ENCODE measurements around the gene PKM.
A peak's percentile ranks its signal among the peaks of the same experiment; 100 is the strongest.

PKM gene

DNA sequence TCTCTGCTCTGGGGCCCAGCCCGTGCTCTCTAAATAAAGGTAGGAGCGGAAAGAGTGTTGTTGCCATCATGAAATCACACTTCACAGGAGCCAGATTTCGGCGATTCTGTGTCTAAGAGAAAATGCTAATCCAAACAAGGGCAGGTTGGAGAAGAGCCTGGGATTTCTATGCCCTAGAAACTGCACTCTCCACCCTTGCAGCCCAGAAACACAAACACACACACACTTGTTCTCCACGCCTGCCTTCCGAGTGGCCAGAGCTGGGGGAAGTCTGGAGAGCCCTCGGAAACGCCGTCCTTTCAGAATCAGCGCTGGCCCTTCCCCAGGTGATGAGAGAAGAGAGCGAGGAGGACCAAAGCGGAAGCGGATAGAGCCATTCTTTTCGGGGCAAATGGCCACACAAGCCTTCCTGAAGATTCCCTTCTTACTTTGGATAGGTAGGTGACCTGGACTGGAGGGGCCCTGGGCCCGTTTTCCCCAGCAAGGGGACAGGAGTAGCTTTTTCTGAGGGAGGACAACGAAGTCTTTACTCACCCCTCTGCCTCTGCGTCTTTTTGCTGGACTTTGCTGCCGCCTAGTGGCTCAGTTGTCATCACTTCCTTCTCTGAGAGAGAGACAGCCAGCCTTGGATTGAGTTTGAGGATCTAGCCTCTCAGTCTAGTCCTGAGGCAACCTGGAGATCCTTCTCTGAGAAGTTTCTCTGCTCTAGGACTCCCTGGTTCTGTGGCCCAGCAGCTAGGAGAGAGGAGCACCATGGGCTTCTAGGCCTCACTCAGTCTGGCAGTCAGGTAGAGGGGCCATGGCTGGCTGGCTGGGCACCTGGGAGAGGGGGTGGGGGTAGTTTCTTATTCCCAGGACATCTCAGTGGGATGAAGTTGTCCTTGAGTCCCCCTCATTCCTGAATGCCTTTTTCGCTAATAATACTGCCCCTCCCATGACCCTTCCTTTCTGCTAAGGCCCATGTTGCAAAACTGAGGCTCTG is 75.1 kb downstream of the PKM start:
- DNase-seq (ENCODE audit: low spot score) = peak; percentile 77

DNA sequence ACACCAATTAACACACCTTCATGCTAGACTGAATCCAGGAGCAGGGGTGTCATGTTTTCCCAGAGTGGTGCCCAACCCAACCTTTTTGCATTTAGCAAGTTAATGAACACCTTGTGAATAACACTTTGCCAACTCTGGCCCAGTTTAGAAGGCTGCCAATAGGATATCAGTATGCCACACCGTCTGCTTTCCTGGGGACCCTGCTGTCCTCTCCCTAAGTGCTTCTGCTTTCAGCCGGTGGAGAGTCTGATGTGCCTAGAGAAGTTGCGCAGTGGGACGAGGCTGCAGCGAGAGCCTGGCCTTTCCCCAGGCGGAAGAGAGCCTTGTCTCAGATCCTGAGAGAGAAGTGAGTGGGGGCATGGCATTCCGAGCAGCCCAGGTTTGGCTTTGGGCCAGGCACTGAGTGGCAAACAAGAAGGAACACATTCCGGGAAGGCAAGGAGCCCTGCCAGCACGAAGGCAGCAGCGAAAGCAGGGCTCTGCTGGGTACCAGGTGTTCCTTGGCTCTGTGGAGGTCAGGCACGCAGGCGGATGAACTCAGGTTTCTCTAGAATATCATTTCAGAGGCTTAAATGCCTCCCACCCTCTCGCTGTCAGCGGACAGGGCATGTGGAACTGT is 75.9 kb downstream of the PKM start:
- DNase-seq (ENCODE audit: low spot score) = no peak

GRCh38 chr15:72154316-72154715 is 76.7 kb downstream of the PKM start:
- DNase-seq (ENCODE audit: low spot score) = no peak

DNA sequence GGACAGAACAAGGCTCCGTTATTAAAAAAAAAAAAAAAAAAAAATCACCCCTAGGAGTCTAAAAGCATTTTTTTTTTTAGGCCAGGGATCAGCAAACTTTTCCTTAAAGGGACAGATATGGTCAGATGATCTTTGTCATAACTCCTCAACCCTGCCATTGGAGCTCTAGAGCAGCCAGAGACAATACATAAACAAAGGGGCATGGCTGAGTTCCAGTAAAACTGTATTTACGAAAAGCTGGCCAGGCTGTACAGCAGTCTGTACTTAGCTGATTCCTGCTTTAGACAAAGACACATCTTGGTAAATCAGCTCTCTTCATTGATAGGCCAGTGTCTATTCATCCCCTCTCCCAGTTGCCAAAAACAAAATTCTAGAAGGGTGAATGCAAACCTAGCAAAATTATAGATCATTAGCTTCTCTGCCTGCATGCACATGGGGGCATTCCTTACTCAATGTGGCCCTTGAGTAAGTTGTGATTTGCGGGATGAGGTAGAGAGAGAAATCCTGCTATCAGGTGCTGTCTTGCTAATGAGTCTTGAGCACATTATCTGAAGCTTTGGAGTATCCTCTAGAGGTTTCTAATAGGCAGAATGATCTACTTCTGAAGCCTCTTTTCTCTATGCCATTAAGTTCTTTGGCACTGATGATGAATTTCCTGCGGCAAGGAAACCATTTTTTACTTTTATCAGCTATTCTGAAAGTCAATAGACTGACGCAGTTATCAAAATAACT is 77.6 kb downstream of the PKM start:
- DNase-seq (ENCODE audit: low spot score) = no peak

Data from AG08396 (cell line).